GM12891 (cell line): ENCODE measurements around the gene RIBC1.
A peak's percentile ranks its signal among the peaks of the same experiment; 100 is the strongest.
"Not testable (repeated sequence)": the region's sequence is repeated elsewhere in the genome, so short reads cannot be mapped to it uniquely, and the experiment has no call there.

Source experiments
- DNase-seq: peaks from one replicate; pipeline ENCODE4 v3.0.0; 2011; ENCODE audit warnings: low spot score; ENCODE audit not compliant: insufficient read length
- FAIRE-seq: peaks from 2 replicates; lab custom pipeline; 2011; peaks lifted over from hg19 to GRCh38; lab: Jason Lieb, UNC
- PAX5 ChIP-seq: IDR thresholded peaks from 2 replicates; pipeline ENCODE4 v1.6.1; 2011; ENCODE audit warnings: low read length, moderate library complexity, mild to moderate bottlenecking; ENCODE audit not compliant: insufficient read depth, severe bottlenecking
- POLR2A ChIP-seq: IDR thresholded peaks from 2 replicates; pipeline ENCODE4 v1.6.1; 2011; ENCODE audit warnings: low read depth, low read length, control low read depth
- POLR2AphosphoS5 ChIP-seq: IDR thresholded peaks from 2 replicates; pipeline ENCODE4 v1.6.1; 2011; ENCODE audit warnings: low read depth, low read length, control low read depth
- POU2F2 ChIP-seq: IDR thresholded peaks from 2 replicates; pipeline ENCODE4 v1.6.1; 2011; ENCODE audit warnings: low read depth, mild to moderate bottlenecking, control low read depth, low read length, moderate library complexity
- SPI1 ChIP-seq: IDR thresholded peaks from 2 replicates; pipeline ENCODE4 v1.6.1; 2011; ENCODE audit warnings: low read depth, low read length, control low read depth
- TAF1 ChIP-seq: IDR thresholded peaks from 2 replicates; pipeline ENCODE4 v1.6.1; 2011; ENCODE audit warnings: low read depth, low read length, control low read depth

Gene RIBC1

DNA sequence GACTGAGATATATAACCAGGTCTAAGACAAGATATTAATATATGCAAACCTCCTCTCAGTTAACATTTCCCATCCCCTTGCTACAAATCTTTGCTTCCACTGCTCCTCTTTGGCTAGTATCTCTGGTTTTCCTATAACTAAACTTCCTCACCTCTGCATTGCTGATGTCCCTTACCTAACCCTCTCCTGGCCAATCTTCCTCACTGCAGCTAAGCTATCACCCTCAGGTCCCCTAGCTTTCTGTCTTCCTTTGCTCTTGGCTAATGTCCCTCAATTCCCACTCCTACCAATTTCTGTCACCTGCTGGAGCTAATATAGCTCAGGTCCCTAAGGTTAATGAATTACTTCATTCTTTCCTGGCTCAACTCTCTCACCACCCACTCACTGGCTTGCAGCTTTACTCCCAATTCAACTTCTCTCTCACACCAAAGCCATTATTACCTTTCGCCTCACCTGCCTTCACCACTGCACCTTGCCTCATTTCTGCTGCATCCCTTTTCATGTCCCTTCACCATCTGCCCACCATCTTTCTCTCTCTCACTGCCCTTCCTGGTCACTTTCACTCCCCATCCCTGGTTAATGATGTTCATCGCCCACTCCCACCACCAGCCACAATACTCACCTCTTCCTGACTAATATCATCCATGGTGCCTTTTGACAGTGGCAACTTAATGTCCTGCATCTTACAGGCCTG lies 26.9 kb upstream of the RIBC1 start:
- no peak for TF ChIP-seq POLR2A
- TF ChIP-seq POU2F2, result no peak
- no peak for TF ChIP-seq PAX5
- TF ChIP-seq POLR2AphosphoS5, result 0 out of 2 replicates have a peak, but pooled peaks have one; percentile 24
- TF ChIP-seq SPI1, result no peak
- FAIRE-seq, result no peak

DNA sequence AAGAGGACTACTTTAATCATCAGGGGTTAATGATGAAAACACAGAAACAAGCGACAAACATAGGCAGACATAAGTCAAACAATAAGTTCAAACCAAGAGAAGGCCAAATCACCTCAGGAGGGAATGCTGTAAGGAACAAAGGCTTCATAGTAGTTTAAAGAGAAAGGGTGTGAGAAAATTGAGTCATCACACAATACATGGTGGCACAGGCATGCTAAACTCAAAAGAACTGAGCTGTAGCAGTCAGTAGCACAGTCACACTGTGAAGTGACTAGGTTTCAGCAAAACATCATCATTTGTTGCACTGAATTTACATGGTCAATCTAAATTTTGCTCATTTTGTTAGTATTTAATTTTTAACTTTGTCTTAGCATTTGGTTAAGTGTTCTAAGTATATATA lies 24.5 kb upstream of the RIBC1 start:
- no peak for FAIRE-seq
- DNase-seq, result no peak

More for the DNA sequence above, 26.9 kb upstream of the RIBC1 start:
- no peak for DNase-seq

DNA sequence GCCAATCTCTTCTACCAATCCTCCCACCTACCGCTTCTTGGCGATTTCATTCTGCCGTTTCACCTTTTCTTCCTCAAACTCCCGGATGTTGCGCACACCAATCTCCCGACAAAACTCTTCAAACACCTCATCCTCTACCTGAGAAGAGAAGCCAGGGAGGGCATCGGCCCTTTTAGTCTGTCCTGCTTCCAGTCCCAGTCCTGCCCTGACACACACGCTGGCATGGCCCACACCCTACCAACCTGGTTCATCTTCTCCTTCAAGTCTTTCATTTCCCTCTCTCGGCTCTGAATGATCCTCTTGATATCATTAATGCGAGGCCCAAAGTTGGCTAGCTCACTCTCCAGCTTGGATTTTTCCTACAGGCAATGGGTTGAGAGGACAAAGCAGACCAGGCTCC lies 19.1 kb upstream of the RIBC1 start:
- DNase-seq, result no peak
- no peak for TF ChIP-seq POU2F2
- no peak for TF ChIP-seq PAX5
- no peak for TF ChIP-seq SPI1
- TF ChIP-seq POLR2AphosphoS5, result no peak
- no peak for TF ChIP-seq TAF1
- no peak for TF ChIP-seq POLR2A
- no peak for FAIRE-seq

More for the DNA sequence above, 24.5 kb upstream of the RIBC1 start:
- no peak for TF ChIP-seq POLR2A
- TF ChIP-seq PAX5, result no peak
- no peak for TF ChIP-seq TAF1
- no peak for TF ChIP-seq POLR2AphosphoS5
- TF ChIP-seq SPI1, result no peak
- no peak for TF ChIP-seq POU2F2

DNA sequence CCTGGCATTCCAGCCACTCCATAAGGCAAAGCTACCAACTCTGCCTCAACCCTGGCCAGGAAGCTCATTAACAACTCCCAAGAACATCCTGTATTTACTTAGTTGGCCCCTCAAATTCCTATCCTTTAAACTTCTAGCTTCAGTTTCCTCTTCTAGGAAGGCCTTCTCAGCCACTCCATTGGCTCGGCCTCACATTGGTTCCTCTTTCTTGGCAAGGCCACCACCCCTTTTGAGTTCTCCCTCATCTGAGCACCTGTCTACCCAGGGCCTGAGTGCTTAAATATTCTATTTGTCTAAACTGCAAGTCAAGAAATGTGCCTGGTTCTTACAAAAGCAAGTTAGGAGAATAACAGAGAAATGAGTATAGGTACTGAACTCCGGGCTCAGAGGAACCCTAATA lies 10.2 kb upstream of the RIBC1 start:
- DNase-seq (no peak), FAIRE-seq (no peak)
- TF ChIP-seq TAF1, result no peak

DNA sequence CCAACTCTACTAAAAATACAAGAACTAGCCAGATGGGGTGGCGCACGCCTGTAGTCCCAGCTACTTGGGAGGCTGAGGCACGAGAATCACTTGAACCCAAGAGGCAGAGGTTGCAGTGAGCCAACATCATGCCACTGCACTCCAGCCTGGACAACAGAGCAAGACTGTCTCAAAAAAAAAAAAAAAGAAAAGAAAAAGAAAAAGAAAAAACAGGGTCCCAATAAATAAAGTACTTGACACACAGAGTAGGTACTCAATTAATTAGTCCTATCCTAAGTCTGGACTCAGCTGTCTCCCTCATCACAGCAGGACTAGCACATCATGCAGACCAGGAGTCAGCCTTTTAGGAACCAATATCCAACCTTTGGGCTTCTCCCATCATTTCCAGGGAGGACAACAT lies 2.3 kb upstream of the RIBC1 start:
- DNase-seq, FAIRE-seq: not testable (repeated sequence)

DNA sequence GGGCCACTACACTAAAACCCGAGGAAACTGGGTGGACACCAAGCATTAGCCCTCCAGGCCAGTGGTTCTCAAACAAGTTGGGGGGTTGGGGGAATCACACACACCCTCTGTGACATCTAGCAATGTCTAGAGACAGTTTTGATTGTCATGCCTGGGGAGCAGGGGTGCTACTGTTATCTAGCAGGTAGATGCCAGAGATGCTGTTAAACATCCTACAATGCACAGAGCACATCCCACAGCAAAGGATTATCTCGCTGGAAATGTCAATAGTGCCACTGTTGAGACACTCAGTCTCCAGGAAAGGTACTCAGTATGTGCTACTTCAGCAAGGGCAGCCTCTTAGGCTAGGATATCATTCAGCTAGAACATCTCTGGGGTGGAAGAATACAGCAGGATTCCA lies 1.5 kb upstream of the RIBC1 start:
- TF ChIP-seq POU2F2 (no peak), POLR2A (no peak)
- no peak for DNase-seq
- FAIRE-seq, result no peak

DNA sequence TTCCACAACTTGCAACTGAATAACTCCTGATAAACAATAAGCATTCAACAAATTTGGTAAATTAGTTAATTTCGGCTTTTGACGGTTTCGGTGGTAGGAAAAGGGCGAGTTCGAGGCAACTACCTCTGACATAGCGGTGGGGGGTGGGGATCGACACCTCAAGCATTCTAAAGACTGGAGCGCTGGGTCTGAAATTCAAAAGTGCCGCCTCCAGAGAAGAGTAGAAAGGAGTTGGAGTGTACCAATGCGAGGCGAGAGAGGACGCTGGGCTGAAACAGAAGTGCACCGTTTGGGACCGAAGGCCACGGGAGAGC lies 944 bp upstream of the RIBC1 start:
- TF ChIP-seq POU2F2, result no peak
- TF ChIP-seq POLR2A, result no peak
- TF ChIP-seq PAX5, result no peak
- TF ChIP-seq TAF1, result no peak
- TF ChIP-seq SPI1, result no peak
- TF ChIP-seq POLR2AphosphoS5, result no peak
- FAIRE-seq (no peak), DNase-seq (no peak)

DNA sequence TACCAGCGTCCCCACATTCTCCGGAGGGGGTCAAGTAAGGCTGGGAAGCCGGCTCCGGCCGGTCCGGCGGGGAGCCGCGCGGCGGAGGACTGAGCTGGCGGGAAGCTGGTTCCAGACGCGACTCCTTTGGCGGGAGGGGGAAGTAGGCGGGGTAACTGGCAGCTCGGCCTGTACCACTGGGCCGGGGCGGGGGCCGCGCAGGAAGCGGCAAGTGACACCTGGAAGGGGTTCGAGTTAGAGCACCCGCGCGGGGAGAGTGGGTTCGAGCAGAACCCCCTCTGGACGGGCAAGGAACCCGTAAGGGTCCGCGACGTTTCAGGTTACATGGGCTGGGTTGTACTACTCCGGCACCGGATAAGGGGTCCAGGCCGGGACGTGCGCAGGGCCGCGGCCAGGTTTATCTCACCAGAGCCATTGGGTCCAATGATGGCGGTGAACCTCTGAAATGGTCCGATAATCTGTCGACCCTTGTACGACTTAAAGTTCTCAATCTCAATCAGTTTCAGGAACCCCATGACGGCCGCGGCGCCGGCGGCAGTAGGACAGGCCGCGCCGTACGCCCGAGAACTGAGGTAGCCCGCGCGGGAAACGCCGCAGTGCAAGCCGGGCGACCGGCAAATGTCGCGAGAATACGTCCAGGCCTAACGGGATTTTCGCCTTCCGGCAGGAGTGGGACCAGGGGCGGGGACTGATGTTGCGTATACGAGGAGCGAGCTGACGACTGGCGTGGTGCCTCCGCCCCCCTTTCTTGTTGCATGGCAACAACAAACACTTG lies 400 bp upstream of the RIBC1 start, which contains the start of gene SMC1A:
SMC1A (minus strand) TSS at position 569 of the 775 bp plus-strand sequence; CDS start at position 515, 54 bp downstream.
- peak; percentile 99 for FAIRE-seq
- TF ChIP-seq TAF1 (peak; percentile 83), POLR2AphosphoS5 (peak; percentile 69), POU2F2 (no peak), POLR2A (peak; percentile 67), PAX5 (peak; percentile 44)
- peak; percentile 78 for DNase-seq

DNA sequence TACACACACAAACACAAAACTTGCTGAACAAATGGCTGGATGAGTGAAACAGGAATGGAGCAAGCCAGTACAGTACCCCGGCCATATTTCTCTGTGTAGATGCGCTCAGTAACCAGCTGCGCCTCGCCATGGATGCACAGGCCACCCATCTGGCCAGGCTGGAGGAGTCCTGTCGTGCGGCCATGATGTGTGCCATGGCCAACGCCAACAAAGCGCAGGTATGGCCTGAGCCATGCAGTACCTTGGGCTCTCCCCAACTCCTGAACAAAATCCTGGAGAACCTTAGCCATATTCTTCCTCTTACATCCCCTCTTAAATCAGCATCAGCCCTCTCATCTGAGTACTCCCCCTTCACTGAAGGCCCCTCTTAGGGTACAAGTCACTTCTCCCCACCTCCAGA lies 7.1 kb downstream of the RIBC1 start:
- no peak for TF ChIP-seq POU2F2
- no peak for TF ChIP-seq POLR2A
- TF ChIP-seq TAF1, result no peak
- no peak for TF ChIP-seq POLR2AphosphoS5
- TF ChIP-seq SPI1, result no peak
- no peak for TF ChIP-seq PAX5
- DNase-seq, result no peak
- no peak for FAIRE-seq

DNA sequence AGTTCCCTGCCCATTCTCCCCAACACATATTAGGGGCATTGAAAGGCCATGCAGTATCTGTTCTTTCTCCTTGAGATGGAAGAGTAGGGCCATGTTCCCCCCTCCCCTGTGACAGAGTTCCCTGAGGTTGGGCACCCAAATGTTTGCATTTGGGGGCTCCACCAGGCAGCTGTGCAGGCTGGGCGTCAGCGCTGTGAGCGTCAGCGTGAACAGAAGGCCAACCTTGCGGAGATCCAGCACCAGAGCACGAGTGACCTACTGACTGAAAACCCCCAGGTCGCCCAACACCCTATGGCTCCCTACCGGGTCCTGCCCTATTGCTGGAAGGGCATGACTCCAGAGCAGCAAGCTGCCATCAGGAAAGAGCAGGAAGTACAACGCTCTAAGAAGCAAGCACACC lies 7.6 kb downstream of the RIBC1 start:
- no peak for FAIRE-seq
- DNase-seq, result no peak
- TF ChIP-seq POLR2A, result no peak
- TF ChIP-seq POU2F2, result no peak
- no peak for TF ChIP-seq PAX5
- TF ChIP-seq SPI1, result no peak
- TF ChIP-seq TAF1, result no peak
- no peak for TF ChIP-seq POLR2AphosphoS5

DNA sequence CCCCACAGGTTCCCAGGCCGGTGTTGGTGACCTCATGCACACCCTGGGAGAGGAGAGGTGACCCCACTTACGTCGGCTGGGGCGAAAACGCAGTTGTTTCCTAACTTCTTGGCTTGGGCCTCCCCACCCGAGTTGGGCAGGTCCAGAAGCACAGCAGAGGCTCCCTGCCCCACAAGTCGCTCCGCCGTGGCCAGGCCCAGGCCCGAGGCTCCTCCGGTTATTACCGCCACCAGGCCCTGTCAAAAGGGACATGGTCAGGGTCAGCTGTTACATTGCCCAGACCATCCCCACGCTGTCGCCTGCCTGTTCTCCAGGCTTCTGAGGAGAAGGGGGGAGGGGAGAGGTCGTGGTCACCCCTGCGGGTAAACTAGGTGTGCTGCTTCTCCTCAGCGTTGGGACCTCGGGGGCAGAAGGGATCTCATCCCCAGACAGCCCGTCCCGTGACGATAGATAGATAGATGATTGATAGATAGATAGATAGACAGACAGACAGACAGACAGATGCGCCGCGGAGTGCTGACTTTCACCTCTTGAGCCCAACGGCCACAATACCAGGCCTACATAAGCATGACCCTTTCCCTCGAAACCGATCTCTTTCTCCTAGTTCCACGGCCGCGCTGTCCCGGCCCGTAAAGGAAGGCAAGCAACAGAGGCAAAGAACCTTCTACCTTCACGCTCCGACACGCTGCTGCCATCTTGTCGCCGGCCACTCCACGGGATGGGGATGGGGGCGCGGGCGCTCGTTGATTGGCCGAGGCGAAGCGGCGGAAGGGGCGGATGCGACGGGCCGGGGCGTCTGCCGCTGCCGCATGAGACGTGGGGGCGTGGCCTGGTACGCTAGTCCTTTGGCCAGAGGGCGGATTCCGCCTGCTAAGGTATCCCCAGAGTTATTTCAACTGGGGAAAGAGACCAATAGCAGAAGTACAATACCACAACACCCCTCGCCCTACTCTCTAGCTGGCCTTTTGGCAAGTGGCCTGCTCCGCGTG lies 11.3 kb downstream of the RIBC1 start, which contains the start of gene HSD17B10:
HSD17B10 (minus strand) TSS at position 720 of the 989 bp plus-strand sequence; CDS start at position 695, 25 bp downstream.
- FAIRE-seq, result peak; percentile 100
- DNase-seq, result peak; percentile 73
- TF ChIP-seq PAX5, result no peak
- TF ChIP-seq POU2F2, result no peak
- TF ChIP-seq SPI1, result no peak
- peak; percentile 78 for TF ChIP-seq POLR2A
- TF ChIP-seq TAF1, result peak; percentile 86
- peak; percentile 73 for TF ChIP-seq POLR2AphosphoS5
